GM12873 (cell line): ENCODE results near the gene LEFTY1.

ENCODE experiments used
- TF ChIP-seq, protein P1 (sequence below): IDR thresholded peaks from 2 replicates; pipeline ENCODE4 v1.5.1; 2012; ENCODE audit warnings: low read depth, mild to moderate bottlenecking, moderate library complexity, low read length, control low read depth; ENCODE audit not compliant: insufficient read depth; ENCODE audit errors: missing control alignments

LEFTY1 gene

DNA sequence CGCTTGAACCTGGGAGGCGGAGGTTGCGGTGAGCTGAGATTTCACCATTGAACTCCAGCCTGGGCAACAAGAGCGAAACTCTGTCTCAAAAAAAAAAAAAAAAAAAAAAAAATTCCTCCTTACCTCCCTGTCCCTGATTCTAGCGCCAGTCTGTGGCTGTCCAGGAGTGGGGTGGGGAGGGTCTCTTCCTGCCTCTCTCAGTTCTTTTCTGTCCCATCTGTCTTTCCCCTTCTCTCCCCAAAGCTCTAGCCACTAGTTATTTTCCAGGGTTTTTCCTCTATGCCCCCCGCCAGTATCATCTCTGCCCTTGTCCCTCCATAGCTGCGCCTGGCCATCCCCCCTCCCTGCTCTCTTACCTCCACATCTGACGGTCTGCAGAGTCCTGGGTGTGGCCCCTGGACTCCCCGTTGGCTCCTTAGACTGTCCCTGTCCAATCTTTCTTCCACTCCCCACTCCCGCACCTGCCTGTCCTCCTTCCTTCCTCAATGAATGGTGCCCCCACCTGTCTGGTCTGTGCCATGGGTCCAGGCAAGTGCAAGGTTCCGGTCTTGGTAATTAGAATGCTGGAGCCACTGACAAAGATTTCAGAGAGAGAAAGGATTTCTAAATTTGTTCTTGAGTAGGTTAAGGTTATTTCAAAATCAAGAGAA lies 5.2 kb downstream of the LEFTY1 start:
- TF ChIP-seq, protein P1, sequence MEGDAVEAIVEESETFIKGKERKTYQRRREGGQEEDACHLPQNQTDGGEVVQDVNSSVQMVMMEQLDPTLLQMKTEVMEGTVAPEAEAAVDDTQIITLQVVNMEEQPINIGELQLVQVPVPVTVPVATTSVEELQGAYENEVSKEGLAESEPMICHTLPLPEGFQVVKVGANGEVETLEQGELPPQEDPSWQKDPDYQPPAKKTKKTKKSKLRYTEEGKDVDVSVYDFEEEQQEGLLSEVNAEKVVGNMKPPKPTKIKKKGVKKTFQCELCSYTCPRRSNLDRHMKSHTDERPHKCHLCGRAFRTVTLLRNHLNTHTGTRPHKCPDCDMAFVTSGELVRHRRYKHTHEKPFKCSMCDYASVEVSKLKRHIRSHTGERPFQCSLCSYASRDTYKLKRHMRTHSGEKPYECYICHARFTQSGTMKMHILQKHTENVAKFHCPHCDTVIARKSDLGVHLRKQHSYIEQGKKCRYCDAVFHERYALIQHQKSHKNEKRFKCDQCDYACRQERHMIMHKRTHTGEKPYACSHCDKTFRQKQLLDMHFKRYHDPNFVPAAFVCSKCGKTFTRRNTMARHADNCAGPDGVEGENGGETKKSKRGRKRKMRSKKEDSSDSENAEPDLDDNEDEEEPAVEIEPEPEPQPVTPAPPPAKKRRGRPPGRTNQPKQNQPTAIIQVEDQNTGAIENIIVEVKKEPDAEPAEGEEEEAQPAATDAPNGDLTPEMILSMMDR, result peak; percentile 2

DNA sequence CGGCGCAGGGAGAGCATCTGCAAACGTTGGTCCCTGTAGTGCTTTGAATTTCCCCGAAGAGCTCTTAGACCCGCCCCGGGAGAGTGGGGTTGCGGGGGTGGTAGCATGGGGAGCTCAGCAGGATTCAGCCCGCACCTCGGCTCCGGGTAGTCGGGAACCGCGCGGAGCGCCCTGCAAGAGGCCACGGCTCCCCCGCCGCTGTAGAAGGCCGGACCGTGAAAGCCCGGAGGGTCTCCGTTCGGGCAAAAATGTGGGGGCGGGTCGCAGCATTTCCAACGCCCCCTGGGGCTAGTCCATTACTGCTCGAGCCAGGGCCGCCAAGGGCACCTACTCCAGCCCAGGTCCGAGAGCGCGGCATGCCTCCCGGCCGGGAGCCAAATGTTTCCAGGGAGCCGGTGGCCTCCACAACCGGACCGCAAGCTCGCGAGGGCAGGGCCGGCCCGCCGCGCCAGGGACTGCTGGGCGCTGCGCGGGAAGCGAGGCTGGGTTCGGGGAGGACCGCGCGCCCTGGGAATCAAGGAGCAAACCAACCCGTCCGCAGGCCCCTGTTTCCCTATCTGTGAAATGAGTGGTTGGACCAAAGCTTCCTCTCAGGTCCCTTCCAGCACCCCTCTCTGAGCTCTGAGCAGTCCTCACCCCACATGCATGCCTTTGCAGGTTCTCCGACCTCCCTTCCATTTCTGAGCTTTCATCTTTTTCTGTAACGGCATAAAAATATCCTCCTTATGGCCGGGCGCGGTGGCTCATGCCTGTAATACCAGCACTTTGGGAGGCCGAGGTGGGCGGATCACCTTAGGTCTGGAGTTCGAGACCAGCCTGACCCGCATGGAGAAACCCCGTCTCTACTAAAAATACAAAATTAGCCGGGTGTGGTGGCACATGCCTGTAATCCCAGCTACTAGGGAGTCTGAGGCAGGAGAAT lies 6.0 kb downstream of the LEFTY1 start:
- TF ChIP-seq, protein P1, result no peak

DNA sequence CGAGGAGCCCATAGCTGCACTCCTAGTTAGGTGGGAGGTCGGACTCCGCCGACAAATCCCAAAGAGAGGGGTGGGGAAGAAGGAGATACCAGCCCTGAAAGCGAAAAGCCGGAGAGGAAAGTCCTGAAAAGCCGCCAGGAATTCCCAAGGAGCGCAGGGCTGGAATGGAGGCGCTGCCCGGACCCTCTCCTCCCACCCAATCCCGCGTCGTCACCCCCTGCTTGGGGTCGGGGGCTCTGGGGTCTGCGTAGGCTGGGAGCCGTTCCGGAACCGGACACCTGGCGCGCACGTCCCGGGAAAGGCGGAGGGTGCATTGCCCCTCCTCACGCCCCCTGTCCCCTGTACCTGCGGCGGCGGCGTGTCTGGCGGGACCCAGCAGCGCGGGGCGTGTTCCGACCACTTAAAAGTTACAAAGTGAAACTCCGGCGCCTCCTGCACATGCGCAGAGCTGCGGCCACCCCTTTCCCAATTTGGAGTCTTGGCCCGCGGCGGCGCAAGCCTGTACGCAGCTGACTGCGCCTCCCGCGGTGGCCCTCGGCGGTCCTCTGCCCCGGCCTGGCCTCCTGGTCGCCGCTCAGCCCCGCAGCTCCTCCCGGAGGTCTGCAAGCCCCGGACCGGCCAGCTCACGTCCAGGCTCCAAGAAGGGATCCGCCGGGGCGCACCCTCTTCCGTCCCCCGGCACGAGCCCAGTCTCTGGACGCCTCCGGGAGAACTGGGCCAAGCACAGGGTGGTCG lies 6.8 kb downstream of the LEFTY1 start, which contains the start of gene TMEM63A:
Gene TMEM63A, minus strand, starts transcription at position 422 of the 735 bp plus-strand sequence. CDS start 4,800 bp downstream, outside the sequence.
- TF ChIP-seq, protein P1, result peak; percentile 39

DNA sequence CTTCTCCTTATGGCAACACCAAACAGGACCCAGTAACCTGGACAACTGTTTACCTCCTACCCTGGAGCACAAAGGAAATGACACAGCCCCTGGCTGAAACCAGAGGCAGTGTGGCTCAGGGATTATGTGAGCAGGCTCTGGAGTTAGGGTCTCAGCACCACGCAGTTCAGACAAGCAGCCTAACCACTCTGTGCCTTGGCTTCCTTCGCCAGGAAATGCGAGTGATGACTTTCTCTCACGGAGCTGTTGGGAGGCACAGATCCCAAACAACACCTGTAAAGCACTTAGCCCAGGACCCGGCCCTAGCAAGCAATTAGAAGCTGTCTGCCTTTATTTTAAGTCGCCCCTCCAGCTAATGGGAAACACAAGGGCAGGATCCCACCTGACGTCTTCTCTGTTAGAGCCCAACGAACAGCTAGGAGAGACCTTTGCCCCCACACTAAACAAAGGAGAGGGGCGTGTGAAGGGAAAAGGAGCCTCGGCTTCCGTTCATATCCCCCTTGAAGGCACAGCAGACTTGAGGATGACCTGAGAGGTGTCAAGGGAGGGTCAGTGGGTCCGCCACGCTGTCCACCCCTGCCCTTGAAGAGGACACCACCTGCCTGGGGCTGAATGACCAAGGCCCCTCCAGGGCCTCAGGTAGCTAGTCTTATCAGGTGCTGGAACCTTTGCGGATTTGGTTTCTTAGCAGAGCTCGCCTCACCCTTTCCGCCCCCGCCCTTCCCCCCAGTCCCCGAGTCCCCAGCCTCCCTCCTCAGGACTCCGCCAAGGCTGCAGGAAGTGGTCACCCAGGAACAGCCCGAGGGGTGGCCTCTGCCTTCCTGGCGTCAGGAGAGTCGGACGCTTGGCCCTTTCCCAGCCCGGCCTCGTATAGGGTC lies 7.6 kb downstream of the LEFTY1 start:
- TF ChIP-seq, protein P1, result no peak

DNA sequence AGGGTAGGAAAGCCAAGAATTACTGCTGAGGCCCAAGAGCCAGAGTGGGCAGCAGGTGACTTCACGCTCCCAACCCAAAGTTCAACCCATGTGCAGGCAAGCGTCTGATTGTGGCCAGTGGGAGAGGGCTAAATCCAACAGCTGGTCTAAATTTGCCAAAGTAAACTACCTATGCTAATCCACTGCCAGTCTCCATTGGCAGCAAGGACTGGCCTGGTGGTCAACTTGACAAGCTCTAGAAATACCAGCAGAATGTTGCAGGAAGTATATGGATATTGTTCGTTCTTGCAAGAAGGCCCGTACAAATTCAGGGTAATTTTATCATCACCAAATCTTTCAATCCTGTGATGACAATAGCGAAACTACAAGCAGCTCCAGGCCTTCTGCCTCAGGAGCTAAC lies 8.3 kb downstream of the LEFTY1 start:
- TF ChIP-seq, protein P1, result no peak

DNA sequence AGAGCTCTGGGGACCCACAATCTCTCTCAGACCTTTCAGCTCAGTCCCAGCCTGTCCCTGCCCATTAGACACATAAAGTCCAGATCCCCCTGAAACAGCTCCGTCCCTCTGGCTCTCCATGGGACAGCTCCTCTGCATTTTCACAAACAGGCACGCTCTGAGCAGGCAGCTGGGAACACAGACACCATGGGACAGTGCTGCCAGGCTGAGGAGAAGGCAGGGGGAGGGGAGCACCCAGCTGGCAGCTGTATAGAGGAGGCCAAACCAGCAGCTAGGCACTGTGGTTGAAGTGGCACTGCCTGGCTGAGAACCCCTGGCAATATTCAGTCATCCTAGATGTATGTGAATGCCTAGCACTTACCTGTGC lies 8.7 kb downstream of the LEFTY1 start:
- TF ChIP-seq, protein P1, result no peak
